PC-3 (cell line): ENCODE results near the gene OPN1MW.

Experiments
- CTCF ChIP-seq: fragments of 300-600 bp; sonication (generic); conservative IDR thresholded peaks from 2 replicates; pipeline ENCODE4 v1.5.1; 2017; ENCODE audit warnings: antibody characterized with exemption, low read depth, mild to moderate bottlenecking, low read length
- EZH2phosphoT487 ChIP-seq: fragments of 300-600 bp; sonication (generic); IDR thresholded peaks from 2 replicates; pipeline ENCODE4 v1.6.1; 2018; ENCODE audit warnings: mild to moderate bottlenecking, antibody characterized with exemption, low read length, borderline replicate concordance

DNA sequence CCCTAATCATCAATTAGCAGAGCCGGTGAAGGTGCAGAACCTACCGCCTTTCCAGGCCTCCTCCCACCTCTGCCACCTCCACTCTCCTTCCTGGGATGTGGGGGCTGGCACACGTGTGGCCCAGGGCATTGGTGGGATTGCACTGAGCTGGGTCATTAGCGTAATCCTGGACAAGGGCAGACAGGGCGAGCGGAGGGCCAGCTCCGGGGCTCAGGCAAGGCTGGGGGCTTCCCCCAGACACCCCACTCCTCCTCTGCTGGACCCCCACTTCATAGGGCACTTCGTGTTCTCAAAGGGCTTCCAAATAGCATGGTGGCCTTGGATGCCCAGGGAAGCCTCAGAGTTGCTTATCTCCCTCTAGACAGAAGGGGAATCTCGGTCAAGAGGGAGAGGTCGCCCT lies 41.7 kb upstream of the OPN1MW start:
- no peak for TF ChIP-seq CTCF
- TF ChIP-seq EZH2phosphoT487: no peak
